GM18519 (cell line): ENCODE measurements around the gene RCE1.

ENCODE experiments used
- ATAC-seq: cut with Tn5 transposase; IDR thresholded peaks from one replicate; pipeline ENCODE4 v1.9.1; 2021; ENCODE audit warnings: mild to moderate bottlenecking, moderate library complexity; ENCODE audit not compliant: unreplicated experiment, low FRiP score

Gene RCE1

DNA sequence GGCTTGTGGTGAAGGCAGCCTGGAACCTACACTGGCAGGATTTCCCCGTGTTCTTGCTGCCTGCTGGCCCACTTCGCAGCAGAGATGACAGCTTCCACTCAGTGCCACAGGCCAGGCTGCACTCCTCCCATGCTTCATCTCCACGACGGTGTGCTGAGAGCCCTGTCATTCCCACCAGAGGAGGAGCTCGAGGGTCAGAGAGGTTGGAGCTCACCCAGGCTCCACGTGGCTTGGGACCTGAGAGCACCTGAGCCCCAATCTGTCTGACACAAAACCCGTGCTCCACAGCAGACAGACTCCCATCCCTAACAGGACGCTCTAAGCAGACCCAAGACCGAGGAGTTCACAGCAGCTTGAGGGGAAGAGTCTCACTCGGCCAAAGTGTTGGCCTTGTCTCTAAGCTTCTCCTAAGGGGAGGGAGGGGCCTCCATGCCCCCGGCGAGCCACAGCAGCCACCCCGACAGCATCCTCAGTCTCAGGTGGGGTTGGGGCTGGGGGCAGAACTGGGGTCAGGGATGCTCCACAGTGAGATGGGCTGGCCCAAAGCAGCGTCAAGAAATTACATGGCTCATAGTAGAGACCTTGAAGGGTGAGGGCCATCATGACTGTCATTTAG, 24.3 kb downstream of the RCE1 start:
- no peak for ATAC-seq

DNA sequence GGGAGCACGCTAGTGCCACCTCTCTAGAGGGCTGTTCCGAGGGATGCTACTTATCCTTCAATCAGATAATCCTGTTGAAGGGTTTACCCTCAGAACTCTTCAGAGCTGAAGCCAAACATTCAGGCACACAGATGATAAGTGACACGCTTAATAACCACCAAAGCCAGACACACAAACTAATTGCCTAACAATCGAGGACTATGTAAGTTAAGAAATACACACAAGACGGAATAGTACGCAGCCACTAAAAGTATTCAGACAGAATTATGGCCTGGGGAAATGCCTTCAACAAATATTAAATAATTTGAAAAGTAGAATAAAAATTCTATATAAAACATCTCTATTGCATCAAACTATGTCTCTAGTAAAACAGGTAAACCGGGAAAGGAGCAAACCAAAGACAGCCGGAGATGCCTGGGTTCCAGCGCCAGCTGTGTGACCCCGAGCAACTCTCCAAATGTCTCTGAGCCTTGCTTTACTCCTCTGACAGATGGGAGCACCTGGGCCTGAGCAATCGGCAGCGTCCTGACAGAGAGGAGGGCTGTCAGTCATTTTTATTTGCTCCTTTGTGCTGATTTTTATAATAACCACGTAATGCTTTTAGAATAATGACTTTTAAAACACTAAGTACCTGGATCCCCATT, 25.0 kb downstream of the RCE1 start:
- ATAC-seq = no peak

DNA sequence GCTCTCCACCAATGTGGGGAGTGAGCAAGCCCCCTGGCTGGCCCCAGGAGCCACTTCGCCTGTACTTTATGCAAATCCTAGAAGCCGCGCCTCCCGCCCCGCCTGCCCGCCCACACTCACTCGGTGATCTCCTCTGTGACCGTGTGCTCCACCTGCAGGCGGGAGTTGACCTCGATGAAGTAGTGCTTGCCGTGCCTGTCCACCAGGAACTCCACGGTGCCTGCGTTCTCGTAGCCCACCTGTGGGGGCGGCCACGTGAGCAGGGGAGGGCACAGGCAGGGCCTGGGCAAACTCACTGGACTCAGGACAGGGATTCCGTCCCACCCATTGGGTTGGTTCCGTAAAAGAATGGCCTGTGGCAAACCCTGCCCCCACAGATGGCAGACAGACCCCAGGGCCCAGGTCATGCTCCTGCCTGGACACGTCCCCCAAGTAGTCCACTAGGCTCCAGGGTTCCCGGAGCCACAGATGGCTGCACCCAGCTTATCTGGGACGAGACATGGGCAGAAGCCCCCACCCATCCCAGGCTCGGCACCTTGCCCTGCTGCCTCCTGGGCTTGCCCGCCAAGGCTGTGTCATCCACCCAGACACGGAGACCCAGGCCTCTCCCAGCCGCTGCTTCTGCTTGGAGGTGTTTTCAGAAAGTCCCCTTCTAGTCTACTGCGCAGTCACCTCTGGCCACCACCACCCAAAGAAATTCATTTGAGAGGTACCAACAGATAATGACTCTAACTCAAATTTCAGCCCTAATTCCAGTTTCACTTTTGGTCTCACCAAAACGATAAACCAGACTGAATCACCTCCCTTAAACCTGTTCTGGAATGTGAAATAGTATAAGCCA, 25.7 kb downstream of the RCE1 start:
- peak; percentile 56 for ATAC-seq

DNA sequence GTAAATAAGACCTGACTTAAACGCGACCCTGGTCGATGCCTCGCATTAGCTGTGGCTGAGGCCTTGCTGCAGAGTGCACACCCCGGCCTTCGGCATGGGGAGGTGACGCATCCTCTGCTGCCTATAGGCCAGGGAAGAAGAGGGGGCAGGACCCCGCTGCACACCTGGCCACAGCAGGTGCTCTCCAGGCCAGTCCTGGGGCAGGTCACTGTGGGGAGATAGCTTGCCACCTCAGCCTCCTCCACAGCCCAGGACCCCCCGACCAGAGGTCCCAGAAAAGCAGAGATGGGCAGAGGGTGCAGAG, 26.3 kb downstream of the RCE1 start:
- no peak for ATAC-seq

DNA sequence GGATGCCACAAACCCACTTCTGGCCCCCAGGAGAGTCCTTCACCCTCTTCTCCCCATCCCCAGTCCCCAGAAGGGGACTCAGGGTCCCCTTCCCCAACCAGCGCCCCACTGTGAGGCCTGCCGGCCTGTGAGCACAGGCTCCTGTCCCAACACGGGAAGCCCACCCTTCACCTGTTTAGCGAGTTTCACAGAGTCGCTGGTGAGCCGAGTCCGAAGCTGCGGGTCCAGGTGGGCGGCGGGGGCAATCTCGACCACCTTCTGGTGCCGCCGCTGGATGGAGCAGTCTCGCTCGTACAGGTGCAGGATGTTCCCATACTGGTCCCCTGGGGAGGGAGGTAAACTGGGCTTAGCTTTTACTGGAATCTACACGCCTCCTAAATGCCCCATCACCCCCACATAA, 26.9 kb downstream of the RCE1 start:
- no peak for ATAC-seq

DNA sequence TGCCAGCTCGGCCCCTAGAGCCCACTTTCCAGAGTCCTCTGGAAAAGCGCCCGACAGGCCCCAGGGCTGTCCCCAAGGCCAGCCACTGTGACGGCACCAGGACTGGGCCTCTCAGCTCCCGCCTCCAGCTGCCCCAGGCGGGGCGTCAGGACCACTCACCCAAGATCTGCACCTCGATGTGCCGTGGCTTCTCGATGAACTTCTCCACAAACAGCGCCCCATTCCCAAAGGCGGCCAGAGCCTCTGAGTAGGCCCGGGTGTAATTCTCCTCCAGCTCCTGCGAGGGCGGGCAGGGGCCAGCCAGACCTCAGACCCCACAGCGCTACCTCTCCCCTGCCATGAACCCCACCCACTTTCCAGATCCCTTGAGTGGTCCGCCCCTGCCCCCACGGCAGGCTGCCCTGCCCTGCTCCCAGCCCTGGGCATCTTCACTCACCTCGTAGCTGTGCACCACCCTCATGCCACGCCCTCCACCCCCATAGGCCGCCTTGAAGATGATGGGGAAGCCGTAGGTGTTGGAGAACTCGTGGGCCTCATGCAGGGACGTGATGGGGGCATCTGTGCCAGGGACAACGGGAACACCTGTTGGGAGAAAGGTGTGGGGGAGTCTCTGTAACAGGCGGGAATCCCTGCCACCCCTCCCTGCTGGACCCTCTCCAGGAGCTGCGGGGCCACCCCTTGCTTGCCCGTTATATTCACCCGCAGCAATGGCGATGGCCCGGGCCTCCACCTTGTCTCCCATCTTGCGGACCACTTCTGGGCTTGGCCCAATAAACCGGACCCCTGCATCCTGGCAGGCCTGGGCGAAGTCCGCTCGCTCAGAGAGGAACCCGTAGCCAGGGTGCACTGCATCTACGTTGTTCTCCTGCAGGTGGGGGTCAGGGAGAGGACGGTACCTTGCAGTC, 27.6 kb downstream of the RCE1 start:
- ATAC-seq = no peak

DNA sequence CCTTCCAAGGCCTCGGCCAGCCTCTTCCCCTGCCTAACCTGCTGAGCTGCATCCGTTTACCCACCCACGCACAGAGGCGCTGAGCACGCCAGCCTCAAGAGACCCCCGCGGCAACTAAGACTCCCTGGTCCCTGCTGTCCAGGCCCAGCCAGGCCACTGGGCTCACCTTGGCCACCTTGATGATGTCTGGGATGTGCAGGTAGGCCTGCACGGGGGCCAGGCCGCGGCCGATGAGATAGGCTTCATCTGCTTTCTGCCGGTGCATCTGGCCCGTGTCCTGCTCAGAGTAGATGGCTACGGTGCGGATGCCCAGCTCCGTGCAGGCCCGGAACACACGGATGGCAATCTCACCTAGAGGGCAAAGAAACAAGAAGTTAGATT, 28.3 kb downstream of the RCE1 start:
- no peak for ATAC-seq

DNA sequence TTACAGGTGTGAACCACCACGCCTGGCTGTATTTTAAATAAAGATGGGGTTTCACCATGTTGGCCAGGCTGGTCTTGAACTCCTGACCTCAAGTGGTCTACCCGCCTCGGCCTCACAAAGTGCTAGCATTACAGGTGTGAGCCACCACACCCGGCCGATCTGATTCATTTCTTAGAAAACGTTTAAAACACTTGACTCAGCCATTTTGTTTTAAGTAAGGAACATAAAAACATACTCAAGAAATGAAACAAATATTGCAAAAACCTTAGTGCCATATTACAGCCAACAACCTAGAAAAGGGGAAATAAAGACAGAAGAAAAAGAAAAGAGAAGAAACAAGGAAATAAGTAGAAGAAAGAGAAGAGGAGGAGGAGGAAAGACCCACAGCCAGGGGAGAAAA, 31.0 kb downstream of the RCE1 start:
- ATAC-seq = no peak

DNA sequence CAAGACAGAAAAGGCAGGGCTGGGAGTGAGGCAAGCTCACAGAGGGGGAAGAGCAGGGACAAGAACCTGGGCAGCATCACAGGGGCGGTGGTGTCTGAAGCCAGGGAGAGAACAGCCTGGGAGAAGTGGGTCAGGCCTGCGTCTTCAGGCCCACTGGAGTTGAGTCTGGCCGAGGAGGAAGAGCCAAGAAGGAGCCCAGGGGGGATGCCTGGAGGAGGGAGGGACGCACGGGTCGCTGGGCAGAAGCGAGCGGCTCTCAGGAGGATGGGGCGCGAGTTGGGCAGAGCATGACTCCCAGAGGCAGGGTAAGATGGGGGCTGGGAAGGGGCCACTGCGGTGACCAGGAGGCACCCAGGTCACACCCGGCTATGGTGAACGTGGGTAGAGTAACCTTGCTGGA, 32.1 kb downstream of the RCE1 start:
- ATAC-seq = no peak

DNA sequence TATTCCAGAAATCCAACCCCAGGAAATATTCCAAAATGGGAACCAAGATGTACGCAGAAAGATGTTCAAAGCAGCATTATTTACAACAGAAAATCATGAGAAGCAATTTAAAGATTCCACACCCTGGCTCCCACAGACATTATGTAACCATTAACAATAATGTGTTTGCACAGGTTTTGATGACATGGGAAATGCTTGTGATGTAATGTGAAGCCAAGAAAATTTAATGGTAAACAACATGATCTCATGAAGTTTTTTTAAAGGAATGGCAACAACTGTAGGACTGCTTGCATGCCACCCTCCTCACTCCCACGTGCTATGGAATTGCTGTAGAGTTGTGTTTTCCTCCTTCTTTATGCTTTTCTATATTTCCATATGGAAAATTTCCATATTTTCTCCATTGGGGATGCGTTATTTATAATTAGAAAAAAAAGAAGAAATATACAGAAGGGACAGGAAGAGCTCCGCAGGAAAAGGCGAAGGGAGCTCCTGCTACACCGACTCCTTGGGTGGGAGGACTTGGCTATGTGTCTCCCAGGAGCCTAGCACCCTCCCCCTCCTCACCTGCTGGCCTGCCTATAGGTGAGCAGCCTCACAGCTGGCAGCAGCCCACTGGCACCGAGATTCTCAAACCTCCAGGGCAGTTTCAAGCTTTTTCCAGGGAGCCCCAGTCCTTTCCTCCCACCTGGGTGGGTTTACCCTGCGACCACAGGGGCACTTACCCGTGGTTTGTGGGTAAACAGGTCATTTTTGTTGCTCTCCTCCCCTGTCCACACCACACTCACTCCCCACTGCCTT, 34.5 kb downstream of the RCE1 start:
- no peak for ATAC-seq

DNA sequence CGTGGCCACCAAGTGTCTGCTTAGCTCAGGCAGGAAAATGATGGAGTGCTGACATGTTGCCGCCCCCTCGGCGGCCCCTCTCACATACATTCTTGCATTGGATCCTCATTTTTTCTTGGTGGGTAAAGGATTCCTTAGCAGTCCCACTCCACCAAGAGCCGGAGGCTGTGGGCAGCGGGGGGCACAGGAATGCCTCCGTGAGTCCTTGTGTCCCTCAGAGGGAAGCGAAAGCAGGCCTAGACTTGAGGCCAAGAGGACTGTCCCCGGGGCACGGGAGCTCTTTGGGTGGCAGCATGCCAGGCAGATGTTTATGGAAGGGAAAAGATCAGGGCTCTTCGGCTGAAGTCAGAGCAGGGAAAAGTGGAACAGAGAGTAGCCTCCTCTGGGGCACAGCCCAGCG, 35.2 kb downstream of the RCE1 start:
- ATAC-seq = no peak

DNA sequence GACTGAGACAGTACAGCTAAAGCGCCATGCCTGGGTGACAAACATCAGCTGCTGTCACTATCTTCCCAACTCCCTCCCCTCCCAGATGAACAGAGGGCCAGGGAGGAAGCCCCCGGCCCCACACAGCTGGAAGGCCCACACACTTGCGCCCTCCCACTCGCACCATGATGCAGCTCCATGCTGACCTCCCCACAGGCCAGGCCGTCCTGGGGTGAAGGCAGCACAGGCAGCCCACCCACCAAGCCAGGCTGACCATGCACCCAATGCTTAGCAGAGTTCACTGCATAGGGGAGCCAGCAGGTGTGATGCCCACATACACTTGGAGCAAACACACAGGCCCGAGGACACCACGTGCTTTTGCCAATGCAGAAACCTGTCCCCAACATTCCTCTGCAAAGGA, 35.8 kb downstream of the RCE1 start:
- no peak for ATAC-seq

DNA sequence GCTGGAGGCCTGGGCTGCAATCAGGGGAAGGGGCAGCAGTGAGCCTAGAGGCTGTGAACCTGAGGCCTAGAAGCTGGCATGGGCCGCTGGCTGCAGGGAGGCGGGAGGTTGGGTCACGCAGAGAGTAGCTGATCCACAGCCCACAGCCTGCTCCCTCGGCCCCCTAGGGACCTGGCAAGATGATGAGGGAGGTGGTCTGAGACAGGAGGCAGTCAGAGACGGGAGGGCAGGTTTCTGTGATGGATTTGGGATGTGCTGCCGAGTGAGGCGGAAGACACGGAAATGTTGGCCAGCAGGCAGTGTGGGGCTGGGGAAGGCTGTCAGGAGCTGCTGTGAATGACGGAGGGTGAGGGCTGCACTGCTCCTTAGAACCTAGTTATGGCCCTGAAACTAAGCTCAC, 36.3 kb downstream of the RCE1 start:
- no peak for ATAC-seq

DNA sequence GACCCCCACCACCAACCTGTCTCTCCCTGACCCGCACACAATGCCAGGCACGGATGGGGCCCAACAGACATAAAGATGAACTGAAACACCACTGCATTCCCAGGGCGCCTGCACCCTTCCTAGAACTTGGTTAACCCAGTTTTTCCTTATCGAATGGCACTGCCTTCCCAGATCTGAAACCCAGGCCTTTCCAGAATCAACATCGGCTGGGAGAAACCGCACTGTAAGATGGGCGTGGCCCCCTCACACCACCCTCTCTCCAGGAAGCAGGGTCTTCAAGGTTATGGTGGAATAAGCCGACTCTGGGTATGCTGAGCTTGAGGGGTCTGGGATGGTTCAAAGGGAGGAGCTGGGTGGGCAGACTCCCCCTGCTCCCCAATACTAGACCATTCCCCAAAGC, 36.8 kb downstream of the RCE1 start:
- no peak for ATAC-seq

DNA sequence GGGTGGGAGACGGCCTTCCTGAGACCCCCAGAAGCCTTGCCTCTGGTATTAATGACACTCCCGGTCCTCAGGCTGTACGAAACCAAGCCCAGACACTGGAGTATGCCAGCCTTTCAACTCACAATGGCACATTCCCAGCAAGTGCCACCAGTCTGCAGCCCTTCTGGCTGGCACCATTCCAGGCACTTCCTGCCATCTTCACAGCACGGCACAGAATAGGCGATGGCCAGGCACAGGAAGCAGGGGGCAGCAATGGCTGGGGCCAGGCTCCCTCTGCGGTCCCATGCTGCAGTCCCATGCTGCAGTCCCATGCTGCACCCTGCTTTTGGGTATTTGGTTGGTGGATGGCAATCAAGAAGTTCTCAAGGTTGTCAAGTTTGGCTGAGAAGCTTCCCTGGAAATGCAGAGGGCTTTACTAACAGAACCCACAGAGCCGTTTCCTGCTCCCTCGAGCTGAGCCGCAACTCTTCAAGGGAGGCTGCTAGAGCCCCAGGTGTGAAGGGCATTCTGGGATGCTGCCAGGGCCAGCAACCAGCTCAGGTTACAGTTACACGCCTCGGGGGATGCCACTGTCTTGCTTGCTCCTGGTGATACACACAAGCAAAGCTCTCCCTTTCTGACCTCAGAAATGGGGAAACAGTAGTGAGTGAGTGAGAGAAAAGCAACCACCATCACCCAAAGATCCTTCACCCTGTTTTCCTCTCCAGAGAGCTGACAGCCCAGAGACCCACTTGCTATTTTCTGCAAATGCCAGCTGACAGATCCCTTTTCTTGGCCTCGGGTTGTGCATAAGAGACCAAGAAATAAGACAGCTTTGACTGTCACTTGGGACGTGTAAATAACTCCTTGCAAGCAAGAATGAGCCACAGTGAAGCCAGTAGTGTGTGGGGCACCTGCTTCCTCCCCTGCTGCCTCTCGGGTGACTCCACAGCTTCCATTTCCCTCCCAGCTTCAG, 37.5 kb downstream of the RCE1 start:
- ATAC-seq = no peak

DNA sequence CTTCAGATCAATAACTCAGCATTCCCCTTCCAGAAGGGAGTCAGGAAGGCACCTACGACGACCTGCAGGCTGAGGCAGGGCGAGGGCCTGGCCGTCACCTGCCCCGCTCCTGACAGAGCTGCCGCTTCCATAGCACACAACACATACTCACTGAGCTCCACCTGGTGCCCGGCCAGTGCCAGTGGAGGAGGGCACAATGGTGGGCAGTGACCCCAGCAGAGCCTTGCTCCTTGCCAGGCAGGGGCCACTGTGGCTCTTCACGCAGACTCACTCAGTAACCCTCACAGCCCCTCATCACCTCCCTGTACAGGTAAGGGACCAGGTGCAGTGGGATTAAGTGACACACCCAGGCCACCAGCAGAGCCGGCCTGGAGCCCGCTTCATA, 38.2 kb downstream of the RCE1 start:
- ATAC-seq = no peak

DNA sequence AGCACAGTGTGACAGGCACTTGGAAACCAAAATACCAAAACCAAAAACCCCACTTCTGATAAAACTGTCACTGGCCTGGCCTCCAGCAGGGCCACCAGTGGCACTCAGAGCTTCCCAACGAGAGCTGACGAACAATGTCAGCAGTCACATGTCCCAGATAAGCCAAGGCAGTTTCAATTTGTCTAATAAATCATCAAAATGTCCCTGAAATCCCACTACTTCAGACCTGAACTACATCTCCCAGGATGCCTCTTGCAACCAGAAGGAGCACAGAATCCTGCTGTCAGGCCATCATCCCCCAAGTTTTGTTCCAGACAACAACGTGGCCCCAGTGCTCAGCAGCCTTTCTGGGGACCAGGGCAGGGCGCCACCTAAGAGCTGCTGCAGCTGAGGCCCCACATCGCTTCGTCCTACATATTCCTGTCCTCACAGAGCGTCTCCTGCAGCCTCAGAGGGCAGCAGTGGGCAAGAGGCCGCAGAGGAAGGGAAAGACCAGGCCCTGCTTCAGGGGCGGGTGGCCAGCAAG, 38.7 kb downstream of the RCE1 start:
- no peak for ATAC-seq

DNA sequence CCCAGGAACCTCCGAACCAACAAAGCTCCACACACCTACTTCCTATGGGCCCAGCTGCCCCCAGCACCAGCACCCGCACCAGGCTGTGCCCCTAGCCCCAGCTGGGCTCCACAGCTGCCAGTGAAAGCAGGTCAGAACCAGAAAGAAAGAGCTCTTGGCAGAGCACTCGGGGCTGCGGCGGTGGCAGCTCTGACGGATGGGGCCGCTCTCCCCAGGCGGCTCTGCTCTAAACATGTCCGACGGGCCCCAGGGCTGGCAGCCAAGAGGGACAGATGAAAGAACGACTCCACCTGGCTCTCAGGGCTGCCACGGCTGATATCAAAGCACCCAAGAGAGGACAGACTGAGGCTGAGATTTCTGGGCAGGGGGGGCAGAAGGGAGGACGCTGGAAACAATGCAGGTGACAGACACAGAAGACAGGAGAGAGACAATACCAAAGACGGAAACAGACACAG, 39.3 kb downstream of the RCE1 start:
- ATAC-seq = no peak
